ENCODE data around the gene PDCL3.

The PDCL3 gene

GRCh38 chr2:100613719-100614118 is 50.9 kb downstream of the PDCL3 start:
- no peak for DNase-seq

GRCh38 chr2:100614455-100615000 is 51.7 kb downstream of the PDCL3 start:
- DNase-seq, result no peak

- DNase-seq, result no peak
Observed at GRCh38 chr2:100615471-100615870, 52.7 kb downstream of the PDCL3 start.

GRCh38 chr2:100615886-100616285 is 53.1 kb downstream of the PDCL3 start:
- no peak for DNase-seq

- no peak for DNase-seq
Observed at GRCh38 chr2:100616841-100617390, 54.1 kb downstream of the PDCL3 start.

GRCh38 chr2:100619951-100620350 is 57.2 kb downstream of the PDCL3 start:
- no peak for DNase-seq

GRCh38 chr2:100620481-100620880 is 57.7 kb downstream of the PDCL3 start:
- no peak for DNase-seq

GRCh38 chr2:100621371-100621951 is 58.7 kb downstream of the PDCL3 start:
- DNase-seq, result no peak

- no peak for DNase-seq
Observed at GRCh38 chr2:100623033-100623715, 60.4 kb downstream of the PDCL3 start.

- DNase-seq, result no peak
Observed at GRCh38 chr2:100623930-100624329, 61.1 kb downstream of the PDCL3 start.

GRCh38 chr2:100624536-100624935 is 61.7 kb downstream of the PDCL3 start:
- DNase-seq, result no peak

GRCh38 chr2:100625717-100626116 is 62.9 kb downstream of the PDCL3 start:
- DNase-seq, result no peak

Measured in RPMI8226 (cell line).